ENCODE data around the gene SV2C.

SV2C gene

GRCh38 chr5:76372323-76373054 lies 289.3 kb downstream of the SV2C start:
- no peak overlapping the region for H3K27ac ChIP-seq (ENCODE audit: low read length)
- no peaks in the 10 kb centered on the region for H3K36me3 ChIP-seq (replicated peaks; ENCODE audit: low read depth, low read length)
- H3K9ac ChIP-seq (ENCODE audit: low read length): no peak overlapping the region
- no peaks in the 10 kb centered on the region for H3K9me3 ChIP-seq (ENCODE audit: insufficient read depth, low read length)
- H3K27me3 ChIP-seq (ENCODE audit: low read depth, low read length): no peaks in the 10 kb centered on the region
- no peak overlapping the region for H2AFZ ChIP-seq (ENCODE audit: low read depth, low read length)
- no peak overlapping the region for H3K4me2 ChIP-seq (ENCODE audit: low read length)
- H4K20me1 ChIP-seq (ENCODE audit: insufficient read depth, low read length): no peaks in the 10 kb centered on the region
- TF ChIP-seq CTCF (IDR thresholded peaks at IDR 0.05; ENCODE audit: low read depth, low read length) (no peak), EZH2phosphoT487 (IDR thresholded peaks at IDR 0.05; ENCODE audit: low read depth) (no peak)
- no peaks in the 10 kb centered on the region for H3K79me2 ChIP-seq (ENCODE audit: low read length)
- no peaks in the 10 kb centered on the region for H3K4me1 ChIP-seq (ENCODE audit: low read length)
- H3K4me3 ChIP-seq (ENCODE audit: low read length): no peak overlapping the region

GRCh38 chr5:76376148-76376865 lies 293.1 kb downstream of the SV2C start:
- Histone ChIP-seq H3K27me3 (ENCODE audit: low read depth, low read length) (no peaks in the 10 kb centered on the region), H3K79me2 (ENCODE audit: low read length) (no peaks in the 10 kb centered on the region), H3K9ac (ENCODE audit: low read length) (no peak overlapping the region)

GRCh38 chr5:76376866-76377230 lies 293.7 kb downstream of the SV2C start:
- no peaks in the 10 kb centered on the region for H3K4me1 ChIP-seq (ENCODE audit: low read length)
- H3K9ac ChIP-seq (ENCODE audit: low read length): no peak overlapping the region
- no peak overlapping the region for H3K27ac ChIP-seq (ENCODE audit: low read length)
- H3K79me2 ChIP-seq (ENCODE audit: low read length): no peaks in the 10 kb centered on the region
- no peak overlapping the region for H3K4me2 ChIP-seq (ENCODE audit: low read length)
- H3K9me3 ChIP-seq (ENCODE audit: insufficient read depth, low read length): no peaks in the 10 kb centered on the region
- no peaks in the 10 kb centered on the region for H3K36me3 ChIP-seq (replicated peaks; ENCODE audit: low read depth, low read length)
- H3K27me3 ChIP-seq (ENCODE audit: low read depth, low read length): no peaks in the 10 kb centered on the region
- TF ChIP-seq EZH2phosphoT487 (IDR thresholded peaks at IDR 0.05; ENCODE audit: low read depth): no peak
- TF ChIP-seq CTCF (IDR thresholded peaks at IDR 0.05; ENCODE audit: low read depth, low read length): no peak
- H3K4me3 ChIP-seq (ENCODE audit: low read length): no peak overlapping the region
- H4K20me1 ChIP-seq (ENCODE audit: insufficient read depth, low read length): no peaks in the 10 kb centered on the region
- H2AFZ ChIP-seq (ENCODE audit: low read depth, low read length): no peak overlapping the region

More at GRCh38 chr5:76376148-76376865, 293.1 kb downstream of the SV2C start:
- Histone ChIP-seq H4K20me1 (ENCODE audit: insufficient read depth, low read length) (no peaks in the 10 kb centered on the region), H3K4me1 (ENCODE audit: low read length) (no peaks in the 10 kb centered on the region), H3K27ac (ENCODE audit: low read length) (no peak overlapping the region), H3K36me3 (replicated peaks; ENCODE audit: low read depth, low read length) (no peaks in the 10 kb centered on the region), H3K4me3 (ENCODE audit: low read length) (no peak overlapping the region), H2AFZ (ENCODE audit: low read depth, low read length) (no peak overlapping the region), H3K4me2 (ENCODE audit: low read length) (no peak overlapping the region), H3K9me3 (ENCODE audit: insufficient read depth, low read length) (no peaks in the 10 kb centered on the region)
- TF ChIP-seq EZH2phosphoT487 (IDR thresholded peaks at IDR 0.05; ENCODE audit: low read depth) (no peak), CTCF (IDR thresholded peaks at IDR 0.05; ENCODE audit: low read depth, low read length) (no peak)

- Histone ChIP-seq H4K20me1 (ENCODE audit: insufficient read depth, low read length) (no peaks in the 10 kb centered on the region), H3K36me3 (replicated peaks; ENCODE audit: low read depth, low read length) (no peaks in the 10 kb centered on the region), H3K9ac (ENCODE audit: low read length) (no peak overlapping the region), H3K27ac (ENCODE audit: low read length) (no peak overlapping the region), H3K4me3 (ENCODE audit: low read length) (no peak overlapping the region), H2AFZ (ENCODE audit: low read depth, low read length) (no peak overlapping the region), H3K4me2 (ENCODE audit: low read length) (no peak overlapping the region), H3K27me3 (ENCODE audit: low read depth, low read length) (no peaks in the 10 kb centered on the region), H3K9me3 (ENCODE audit: insufficient read depth, low read length) (no peaks in the 10 kb centered on the region), H3K79me2 (ENCODE audit: low read length) (no peaks in the 10 kb centered on the region), H3K4me1 (ENCODE audit: low read length) (no peaks in the 10 kb centered on the region)
- TF ChIP-seq EZH2phosphoT487 (IDR thresholded peaks at IDR 0.05; ENCODE audit: low read depth): no peak
- TF ChIP-seq CTCF (IDR thresholded peaks at IDR 0.05; ENCODE audit: low read depth, low read length): no peak
Measured at GRCh38 chr5:76378355-76378754, 295.2 kb downstream of the SV2C start.
